Neuronal stem cell (in vitro differentiated cells): ENCODE measurements around the gene FAM228B.
"Not testable (repeated sequence)": the region's sequence is repeated elsewhere in the genome, so short reads cannot be mapped to it uniquely, and the experiment has no call there.

Source experiments
- DNase-seq: peaks from one replicate; pipeline ENCODE4 v3.0.0-alpha.2; 2013; ENCODE audit warnings: low spot score
- H2AFZ ChIP-seq: one replicate; pipeline ENCODE4 v1.6.1; 2013; ENCODE audit warnings: mild to moderate bottlenecking, low read length, inconsistent platforms
- H2AK5ac ChIP-seq: 2 replicates; pipeline ENCODE4 v1.6.1; 2013; ENCODE audit warnings: low read depth, mild to moderate bottlenecking, inconsistent platforms, low read length, moderate library complexity, mixed read lengths
- H2BK120ac ChIP-seq: 2 replicates; pipeline ENCODE4 v1.6.1; 2013; ENCODE audit warnings: low read depth, mild to moderate bottlenecking, inconsistent platforms, low read length, moderate library complexity, mixed read lengths
- H2BK12ac ChIP-seq: one replicate; pipeline ENCODE4 v1.6.1; 2013; ENCODE audit warnings: low read length, inconsistent platforms
- H2BK15ac ChIP-seq: 2 replicates; pipeline ENCODE4 v1.6.1; 2013; ENCODE audit warnings: mild to moderate bottlenecking, low read length, inconsistent platforms, mixed read lengths
- H2BK5ac ChIP-seq: one replicate; pipeline ENCODE4 v1.6.1; 2013; ENCODE audit warnings: inconsistent platforms, mild to moderate bottlenecking, low read length, moderate library complexity
- H3K14ac ChIP-seq: one replicate; pipeline ENCODE4 v1.6.1; 2013; ENCODE audit warnings: low read length, inconsistent platforms
- H3K18ac ChIP-seq: 2 replicates; pipeline ENCODE4 v1.6.1; 2013; ENCODE audit warnings: low read length, inconsistent platforms
- H3K23ac ChIP-seq: 2 replicates; pipeline ENCODE4 v1.6.1; 2013; ENCODE audit warnings: low read depth, mild to moderate bottlenecking, mixed read lengths, low read length, inconsistent platforms; ENCODE audit not compliant: poor library complexity
- H3K27ac ChIP-seq: replicated peaks from 3 replicates; pipeline ENCODE4 v1.5.1; 2013; ENCODE audit warnings: low read length, inconsistent platforms
- H3K27me3 ChIP-seq, 3 experiments: 2 replicates each; pipeline ENCODE4 v1.6.1; 2013; ENCODE audit warnings: low read length in 3 of 3, mild to moderate bottlenecking in 2 of 3, inconsistent platforms in 1 of 3, low read depth in 1 of 3, mixed read lengths in 1 of 3, moderate library complexity in 1 of 3; ENCODE audit not compliant: control insufficient read depth in 3 of 3, insufficient read depth in 3 of 3
- H3K36me3 ChIP-seq, 2 donors: replicated peaks in 1 of 2; 2 replicates each; pipeline ENCODE4 v1.6.1; 2013; ENCODE audit warnings: low read length in 2 of 2; ENCODE audit not compliant: control insufficient read depth in 2 of 2, insufficient read depth in 2 of 2
- H3K4ac ChIP-seq: 2 replicates; pipeline ENCODE4 v1.6.1; 2013; ENCODE audit warnings: inconsistent platforms, mild to moderate bottlenecking, low read length, moderate library complexity
- H3K4me1 ChIP-seq, 2 donors: 1 replicate in 1 of 2; 2 replicates in 1 of 2; pipeline ENCODE4 v1.6.1; 2013; ENCODE audit warnings: low read length in 2 of 2, low read depth in 1 of 2; ENCODE audit not compliant: control insufficient read depth in 2 of 2, insufficient read depth in 1 of 2
- H3K4me2 ChIP-seq: one replicate; pipeline ENCODE4 v1.6.1; 2013; ENCODE audit warnings: mild to moderate bottlenecking, low read length, inconsistent platforms; ENCODE audit not compliant: insufficient read depth, poor library complexity, severe bottlenecking
- H3K4me3 ChIP-seq, 2 donors: 2 replicates each; pipeline ENCODE4 v1.5.1; 2013; ENCODE audit warnings: low read length in 2 of 2, mild to moderate bottlenecking in 2 of 2, inconsistent platforms in 1 of 2, moderate library complexity in 1 of 2
- H3K79me1 ChIP-seq: one replicate; pipeline ENCODE4 v1.6.1; 2013; ENCODE audit warnings: low read depth, mild to moderate bottlenecking, inconsistent platforms, low read length, moderate library complexity
- H3K9ac ChIP-seq: one replicate; pipeline ENCODE4 v1.6.1; 2013; ENCODE audit warnings: mild to moderate bottlenecking, low read depth, low read length, inconsistent platforms; ENCODE audit not compliant: poor library complexity
- H3K9me3 ChIP-seq, 2 donors: replicated peaks in 1 of 2; 2 replicates each; pipeline versions ENCODE3 to v1.6.1; 2013; ENCODE audit warnings: low read length in 2 of 2, mild to moderate bottlenecking in 2 of 2, inconsistent platforms in 1 of 2, low read depth in 1 of 2, mixed read lengths in 1 of 2, moderate library complexity in 1 of 2; ENCODE audit not compliant: control insufficient read depth in 2 of 2, insufficient read depth in 1 of 2
- H4K8ac ChIP-seq: one replicate; pipeline ENCODE4 v1.6.1; 2013; ENCODE audit warnings: low read depth, mild to moderate bottlenecking, inconsistent platforms, low read length, moderate library complexity
- H4K91ac ChIP-seq: one replicate; pipeline ENCODE4 v1.6.1; 2013; ENCODE audit warnings: low read length, low read depth, mild to moderate bottlenecking, inconsistent platforms; ENCODE audit not compliant: poor library complexity
- WGBS, 2 donors: extraction: QIAGEN DNeasy Blood & Tissue Kit; methylation state at CpG; one replicate each; pipeline ENCODE4 v1.1.7; 2013; ENCODE audit warnings: missing lambda C conversion rate in 2 of 2, mixed read lengths in 1 of 2; ENCODE audit not compliant: insufficient read length in 2 of 2, insufficient replicate concordance in 1 of 2; ENCODE audit errors: extremely low coverage in 2 of 2; 5-methylcytosine and 5-hydroxymethylcytosine counted together

The FAM228B gene

DNA sequence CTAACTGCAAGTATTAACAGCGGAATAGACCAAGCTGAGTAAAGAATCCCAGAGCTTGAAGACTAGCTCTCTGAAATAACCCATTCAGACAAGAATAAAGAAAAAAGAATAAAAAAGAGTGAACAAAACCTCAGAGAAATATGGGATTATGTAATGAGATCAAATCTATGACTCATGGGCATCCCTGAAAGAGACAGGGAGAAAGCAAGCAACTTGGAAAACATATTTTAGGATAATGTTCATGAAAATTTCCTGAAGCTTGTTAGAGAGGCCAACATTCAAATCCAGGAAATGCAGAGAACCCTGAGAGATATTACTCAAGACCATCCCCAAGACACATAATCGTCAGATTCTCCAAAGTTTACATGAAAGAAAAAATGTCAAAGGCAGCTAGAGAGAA lies 17.5 kb upstream of the FAM228B start:
- no CpG with 5 or more reads among the region's 2 CpGs for WGBS, 2 donors
- H2AK5ac ChIP-seq: no peak overlapping the region
- H3K4me3 ChIP-seq: no peak overlapping the region
- H3K4me1 ChIP-seq: no peaks in the 10 kb centered on the region
- no peak overlapping the region for H2BK15ac ChIP-seq
- no peaks in the 10 kb centered on the region for H3K36me3 ChIP-seq
- H3K27ac ChIP-seq: no peak overlapping the region
- no peak overlapping the region for H4K91ac ChIP-seq
- no peak for DNase-seq
- H2AFZ ChIP-seq: no peak overlapping the region
- H3K4me2 ChIP-seq: no peak overlapping the region
- H3K4ac ChIP-seq: no peak overlapping the region
- no peak overlapping the region for H2BK5ac ChIP-seq
- no peak overlapping the region for H2BK120ac ChIP-seq
- no peak overlapping the region for H2BK12ac ChIP-seq
- peaks cover 0 to 6% of the 10 kb centered on the region in 2 donors for H3K9me3 ChIP-seq
- H3K79me1 ChIP-seq: no peaks in the 10 kb centered on the region
- no peaks in the 10 kb centered on the region for H3K27me3 ChIP-seq
- no peak overlapping the region for H3K18ac ChIP-seq
- no peak overlapping the region for H3K14ac ChIP-seq
- no peak overlapping the region for H3K9ac ChIP-seq
- H4K8ac ChIP-seq: no peak overlapping the region
- no peak overlapping the region for H3K23ac ChIP-seq

DNA sequence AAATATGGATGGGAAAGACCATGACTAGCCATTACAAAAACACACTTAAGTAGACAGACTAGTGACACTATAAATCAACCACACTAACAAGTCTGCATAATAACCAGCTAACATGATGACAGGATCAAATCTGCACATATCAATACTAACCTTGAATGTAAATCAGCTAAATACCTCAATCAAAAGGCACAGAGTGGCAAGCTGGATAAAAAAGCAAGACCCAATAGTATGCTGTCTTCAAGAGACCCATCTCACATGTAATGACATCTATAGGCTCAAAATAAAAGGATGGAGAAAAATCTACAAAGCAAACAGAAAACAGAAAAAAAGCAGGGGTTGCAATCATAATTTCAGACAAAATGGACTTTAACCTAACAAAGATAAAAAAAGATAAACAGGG lies 16.5 kb upstream of the FAM228B start:
- Histone ChIP-seq H3K4ac (no peak overlapping the region), H3K18ac (no peak overlapping the region), H4K91ac (no peak overlapping the region), H3K23ac (no peak overlapping the region), H4K8ac (no peak overlapping the region), H3K27me3 (no peaks in the 10 kb centered on the region), H3K4me2 (no peak overlapping the region), H2BK120ac (no peak overlapping the region), H3K9me3 (peaks cover 0 to 6% of the 10 kb centered on the region in 2 donors), H2BK15ac (no peak overlapping the region), H3K9ac (no peak overlapping the region), H2AFZ (no peak overlapping the region), H3K4me1 (no peaks in the 10 kb centered on the region), H3K79me1 (no peaks in the 10 kb centered on the region), H2BK5ac (no peak overlapping the region), H3K36me3 (no peaks in the 10 kb centered on the region), H3K27ac (no peak overlapping the region), H2BK12ac (no peak overlapping the region), H3K14ac (no peak overlapping the region), H3K4me3 (no peak overlapping the region), H2AK5ac (no peak overlapping the region)
- no peak for DNase-seq

DNA sequence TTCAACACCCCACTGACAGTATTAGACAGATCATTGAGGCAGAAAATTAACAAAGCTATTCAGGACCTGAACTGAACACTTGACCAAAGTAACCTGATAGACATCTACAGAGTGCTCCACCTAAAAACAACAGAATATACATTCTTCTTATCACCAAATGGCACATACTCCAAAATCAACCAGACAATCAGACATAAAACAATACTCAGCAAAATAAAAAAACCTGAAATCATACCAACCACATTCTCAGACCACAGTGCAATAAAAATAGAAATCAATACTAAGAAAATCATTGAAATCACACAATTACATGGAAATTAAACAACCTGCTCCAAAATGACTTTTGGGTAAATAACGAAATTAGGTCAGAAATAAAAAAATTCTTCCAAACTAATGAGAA lies 15.9 kb upstream of the FAM228B start:
- Histone ChIP-seq H3K9ac (no peak overlapping the region), H3K27ac (no peak overlapping the region), H4K91ac (no peak overlapping the region), H3K18ac (no peak overlapping the region), H3K79me1 (no peaks in the 10 kb centered on the region), H2BK120ac (no peak overlapping the region), H3K4me1 (no peaks in the 10 kb centered on the region), H2BK12ac (no peak overlapping the region), H3K9me3 (peaks cover 0 to 6% of the 10 kb centered on the region in 2 donors), H2BK5ac (no peak overlapping the region), H2AFZ (no peak overlapping the region), H3K23ac (no peak overlapping the region), H3K4me2 (no peak overlapping the region), H3K4me3 (no peak overlapping the region), H3K27me3 (no peaks in the 10 kb centered on the region), H2BK15ac (no peak overlapping the region), H2AK5ac (no peak overlapping the region), H4K8ac (no peak overlapping the region), H3K14ac (no peak overlapping the region), H3K36me3 (no peaks in the 10 kb centered on the region), H3K4ac (no peak overlapping the region)
- WGBS, 2 donors: no CpG with 5 or more reads among the region's 1 CpG
- no peak for DNase-seq

DNA sequence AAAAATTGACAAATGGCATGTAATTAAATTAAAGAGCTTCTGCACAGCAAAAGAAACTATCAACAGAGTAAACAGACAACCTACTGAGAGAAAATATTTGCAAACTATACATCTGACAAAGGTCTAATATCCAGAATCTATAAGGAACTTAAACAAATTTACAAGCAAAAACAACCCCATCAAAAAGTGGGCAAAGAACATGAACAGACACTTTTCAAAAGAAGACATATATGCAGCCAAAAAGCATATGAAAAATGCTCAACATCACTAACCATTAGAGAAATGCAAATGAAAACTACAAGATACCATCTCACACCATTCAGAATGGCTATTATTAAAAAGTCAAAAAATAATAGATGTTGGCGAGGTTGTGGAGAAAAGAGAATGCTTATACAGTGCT lies 13.8 kb upstream of the FAM228B start:
- DNase-seq, H3K9ac ChIP-seq, H3K18ac ChIP-seq, H2BK120ac ChIP-seq, H3K23ac ChIP-seq, H3K79me1 ChIP-seq, H3K14ac ChIP-seq, H2BK5ac ChIP-seq, H3K4ac ChIP-seq, H2AK5ac ChIP-seq, H3K27me3 ChIP-seq, H2BK15ac ChIP-seq, H3K36me3 ChIP-seq, H2AFZ ChIP-seq, H3K9me3 ChIP-seq, H3K27ac ChIP-seq, H3K4me2 ChIP-seq, H4K91ac ChIP-seq, H3K4me3 ChIP-seq, H2BK12ac ChIP-seq, H4K8ac ChIP-seq, H3K4me1 ChIP-seq: not testable (repeated sequence)
- WGBS, 2 donors: no CpG with 5 or more reads among the region's 1 CpG
